AG20443 (cell line): Measurements from ENCODE around the gene MYL1.

Experiments
- DNase-seq: peaks from one replicate; pipeline ENCODE4 v3.0.0; 2012; ENCODE audit warnings: low spot score, mixed read lengths

Gene MYL1

GRCh38 chr2:210267698-210268097 lies 47.3 kb downstream of the MYL1 start:
- DNase-seq = no peak

GRCh38 chr2:210264282-210264681 lies 50.7 kb downstream of the MYL1 start:
- DNase-seq = no peak

- DNase-seq = no peak
Measured at GRCh38 chr2:210263841-210264240, 51.1 kb downstream of the MYL1 start.

- DNase-seq = no peak
Measured at GRCh38 chr2:210262036-210262435, 52.9 kb downstream of the MYL1 start.

- no peak for DNase-seq
Measured at GRCh38 chr2:210259687-210260086, 55.3 kb downstream of the MYL1 start.

GRCh38 chr2:210252699-210253606 lies 62.0 kb downstream of the MYL1 start:
- DNase-seq = peak; percentile 17

GRCh38 chr2:210250622-210251021 lies 64.4 kb downstream of the MYL1 start:
- DNase-seq = no peak
